Measurements from ENCODE around the gene D2HGDH. TPM values are rescaled to one million over a fixed set of nuclear protein-coding genes. Genes with fewer than 3 reads are reported as not detected.

D2HGDH gene
- total and polyA plus RNA-seq, 2 of the 8 experiments (the other 6 are each of a cell fraction or from before 2014, with no cell fraction given): 3.4 to 8.1 TPM

DNA sequence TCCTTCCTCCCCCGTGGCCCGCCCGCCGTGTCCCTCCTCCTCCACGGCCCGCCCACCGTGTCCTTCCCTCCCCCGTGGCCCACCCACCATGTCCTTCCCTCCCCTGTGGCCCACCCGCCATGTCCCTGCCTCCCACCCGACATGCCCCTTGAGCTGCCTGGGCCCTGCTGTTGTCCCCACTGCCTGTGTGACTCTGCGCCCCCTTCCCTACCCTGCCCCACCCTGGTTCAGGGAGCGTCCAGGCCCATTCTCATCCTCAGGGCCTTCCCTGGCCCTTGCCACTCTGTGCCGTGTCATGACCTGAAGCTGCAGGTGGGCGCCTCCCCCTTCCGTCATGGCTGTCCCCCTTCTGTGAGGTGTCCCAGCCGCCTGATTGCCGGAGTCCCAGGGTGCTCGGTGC is 20.7 kb downstream of the D2HGDH start:
- H3K9ac ChIP-seq (replicated peaks in 1 of 4; ENCODE audit: extremely low read depth in 1 of 4, low read depth in 3 of 4, low read length in 3 of 4): no peak overlapping the region
- TF ChIP-seq EZH2 (IDR thresholded peaks at IDR 0.05; ENCODE audit: low read depth, low read length, severe bottlenecking) (no peak), KDM5A (IDR thresholded peaks at IDR 0.05; ENCODE audit: low read length) (no peak), CTBP2 (IDR thresholded peaks at IDR 0.05; ENCODE audit: borderline replicate concordance, insufficient read depth, insufficient read length, low read length) (no peak), SIN3A (conservative IDR thresholded peaks at IDR 0.05 in 1 of 2, IDR thresholded peaks at IDR 0.05 in 1 of 2; ENCODE audit: low read depth in 1 of 2, low read length in 2 of 2) (no peak), JUND (IDR thresholded peaks at IDR 0.05; ENCODE audit: low read length) (no peak), CHD2 (IDR thresholded peaks at IDR 0.05; ENCODE audit: low read length) (no peak), ZNF274 (IDR thresholded peaks at IDR 0.05; ENCODE audit: borderline replicate concordance, extremely low read depth, low read length) (no peak), SRF (IDR thresholded peaks at IDR 0.05; ENCODE audit: low read depth, low read length) (no peak), CHD1 (IDR thresholded peaks at IDR 0.05; ENCODE audit: low read depth, low read length) (no peak), TBP (IDR thresholded peaks at IDR 0.05; ENCODE audit: low read depth, low read length) (no peak), MAFK (IDR thresholded peaks at IDR 0.05; ENCODE audit: low read depth, low read length) (no peak), TAF1 (IDR thresholded peaks at IDR 0.05; ENCODE audit: low read depth, low read length) (no peak), EGR1 (IDR thresholded peaks at IDR 0.05; ENCODE audit: borderline replicate concordance, low read depth, low read length) (no peak), CEBPB (IDR thresholded peaks at IDR 0.05; ENCODE audit: low read depth, low read length) (no peak), POLR2A (IDR thresholded peaks at IDR 0.05; ENCODE audit: control extremely low read depth in 1 of 2, low read depth in 2 of 2, low read length in 2 of 2) (no peak)

More for the DNA sequence above, 20.7 kb downstream of the D2HGDH start:
- Histone ChIP-seq H3K9me3 (ENCODE audit: insufficient read depth in 2 of 2, low read depth in 1 of 2, low read length in 1 of 2) (peaks cover under 1 to 5% of the 10 kb centered on the region in 2 experiments; a peak in 3 of 4 replicates), H2BK15ac (ENCODE audit: low read length) (no peak overlapping the region), H4K5ac (ENCODE audit: insufficient read length, low read depth, low read length) (no peak overlapping the region), H2BK5ac (ENCODE audit: low read depth, low read length) (no peak overlapping the region), H2BK20ac (ENCODE audit: low read length) (no peak overlapping the region), H3K79me1 (ENCODE audit: low read depth, low read length) (no peaks in the 10 kb centered on the region), H3K36me3 (ENCODE audit: control insufficient read depth in 2 of 4, insufficient read depth in 4 of 4, low read length in 3 of 4) (no peaks in the 10 kb centered on the region; a peak in 1 of 8 replicates), H4K8ac (ENCODE audit: extremely low read depth, insufficient read depth, low read length) (peak overlapping the region; percentile 51; the same call in 1 of the 2 replicates), H3K23me2 (ENCODE audit: low read depth, low read length) (no peaks in the 10 kb centered on the region), H2BK120ac (replicated peaks; ENCODE audit: low read depth, low read length) (no peak overlapping the region), H2BK12ac (ENCODE audit: low read depth, low read length) (no peak overlapping the region), H2AFZ (ENCODE audit: low read length) (no peak overlapping the region), H3K4me2 (ENCODE audit: insufficient read depth in 1 of 2, low read depth in 2 of 2, low read length in 2 of 2) (no peak overlapping the region), H3K23ac (ENCODE audit: insufficient read length) (no peak overlapping the region), H3K4me3 (ENCODE audit: extremely low read depth in 1 of 4, insufficient read depth in 2 of 4, low read depth in 3 of 4, low read length in 4 of 4) (no peak overlapping the region), H3K14ac (ENCODE audit: insufficient read length) (no peak overlapping the region), H3K56ac (replicated peaks; ENCODE audit: insufficient read length, low read depth, low read length) (no peak overlapping the region), H3K27me3 (replicated peaks in 1 of 4; ENCODE audit: control insufficient read depth in 3 of 4, extremely low read depth in 1 of 4, insufficient read depth in 3 of 4, low read length in 3 of 4) (no peaks in the 10 kb centered on the region), H3K4me1 (replicated peaks in 1 of 4; ENCODE audit: control insufficient read depth in 3 of 4, insufficient read depth in 4 of 4, low read length in 3 of 4) (no peaks in the 10 kb centered on the region), H3K79me2 (ENCODE audit: control insufficient read depth in 1 of 2, insufficient read depth in 2 of 2, low read length in 2 of 2) (no peaks in the 10 kb centered on the region), H3K4ac (replicated peaks; ENCODE audit: insufficient read length, low read depth, low read length) (no peak overlapping the region), H3K27ac (ENCODE audit: low read depth, low read length) (no peak overlapping the region), H4K91ac (replicated peaks; ENCODE audit: insufficient read length, low read length) (no peak overlapping the region), H4K20me1 (replicated peaks in 1 of 2; ENCODE audit: control insufficient read depth in 1 of 2, insufficient read depth in 2 of 2, low read length in 2 of 2) (peaks cover 0 to 3% of the 10 kb centered on the region in 2 experiments), H3K18ac (ENCODE audit: extremely low read depth, low read length) (no peak overlapping the region), H2AK5ac (ENCODE audit: low read depth, low read length) (no peak overlapping the region)
- CTCF ChIA-PET (ENCODE audit: partially characterized antibody): interaction anchor here (1.1 kb wide), 1 partner anchor 22 kb away, joined by 4 read pairs; no protein-coding TSS in a partner anchor
- WGBS, 2 experiments (ENCODE audit: extremely low coverage in 1 of 2, insufficient coverage in 1 of 2, insufficient read length in 1 of 2, insufficient replicate concordance in 2 of 2, low coverage in 1 of 2, low lambda C conversion rate in 2 of 2, missing lambda C conversion rate in 1 of 2): 84% methylated on average over 9 of the region's 18 CpGs; no CpG with 5 or more reads in 1 of the 2 experiments
- FAIRE-seq (no peak), DNase-seq (ENCODE audit: low read depth in 1 of 2, low spot score in 2 of 2) (no peak)
- POLR2A ChIA-PET (ENCODE audit: partially characterized antibody): interaction anchor here (1.0 kb wide), 1 partner anchor 18 kb away, joined by 4 read pairs; no protein-coding TSS in a partner anchor
